DMS153 treated with DMSO at 0.1 percent for 48 hours (cell line): ENCODE data around the gene GAL.

Experiments used
- DNase-seq: peaks from one replicate; lab custom pipeline; 2025; ENCODE audit not compliant: unreplicated experiment; lab: John Stamatoyannopoulos, UW

The GAL gene

GRCh38 chr11:68658661-68659060 is 25.7 kb upstream of the GAL start:
- no peak for DNase-seq

- DNase-seq, result peak; percentile 72
Measured at GRCh38 chr11:68659158-68659921, 25.0 kb upstream of the GAL start.

- no peak for DNase-seq
Measured at GRCh38 chr11:68660066-68660810, 24.1 kb upstream of the GAL start.

- DNase-seq, result no peak
Measured at GRCh38 chr11:68661014-68661413, 23.3 kb upstream of the GAL start.

GRCh38 chr11:68661697-68662603 is 22.4 kb upstream of the GAL start:
- DNase-seq, result no peak

- no peak for DNase-seq
Measured at GRCh38 chr11:68663482-68664010, 20.8 kb upstream of the GAL start.

- DNase-seq, result no peak
Measured at GRCh38 chr11:68664141-68664540, 20.2 kb upstream of the GAL start.

- DNase-seq, result no peak
Measured at GRCh38 chr11:68664906-68665305, 19.4 kb upstream of the GAL start.

- no peak for DNase-seq
Measured at GRCh38 chr11:68665436-68665835, 18.9 kb upstream of the GAL start.

GRCh38 chr11:68666849-68667248 is 17.5 kb upstream of the GAL start:
- no peak for DNase-seq

- DNase-seq, result no peak
Measured at GRCh38 chr11:68667511-68668500, 16.5 kb upstream of the GAL start.

- DNase-seq, result no peak
Measured at GRCh38 chr11:68669301-68670090, 14.8 kb upstream of the GAL start.

- no peak for DNase-seq
Measured at GRCh38 chr11:68670208-68670992, 13.9 kb upstream of the GAL start.

GRCh38 chr11:68673306-68673945 is 10.9 kb upstream of the GAL start:
- no peak for DNase-seq

- no peak for DNase-seq
Measured at GRCh38 chr11:68673991-68674390, 10.4 kb upstream of the GAL start.

GRCh38 chr11:68674461-68674860 is 9.9 kb upstream of the GAL start:
- no peak for DNase-seq

GRCh38 chr11:68677432-68677831 is 6.9 kb upstream of the GAL start:
- no peak for DNase-seq

- DNase-seq, result no peak
Measured at GRCh38 chr11:68678031-68678441, 6.3 kb upstream of the GAL start.
